Vagina (tissue), 2 donors: Measurements from ENCODE around the gene MAST4. TPM values are rescaled to one million over a fixed set of nuclear protein-coding genes. Genes with fewer than 3 reads are reported as not detected.

Experiments used
- DNase-seq, 2 donors: peaks; one replicate each; pipeline ENCODE4 v3.0.0-alpha.2; 2017; ENCODE audit errors: extremely low spot score in 2 of 2
- H3K27ac ChIP-seq: fragments of 200-600 bp; sonication (generic); one replicate; pipeline ENCODE4 v1.5.1; 2019
- H3K27me3 ChIP-seq: fragments of 200-600 bp; sonication (generic); one replicate; pipeline ENCODE4 v1.5.1; 2019
- H3K36me3 ChIP-seq, 2 donors: fragments of 200-600 bp; sonication (generic); one replicate each; pipeline ENCODE4 v1.5.1; 2017 to 2019
- H3K4me1 ChIP-seq: fragments of 200-600 bp; sonication (generic); one replicate; pipeline ENCODE4 v1.5.1; 2019
- H3K4me3 ChIP-seq, 2 donors: fragments of 200-600 bp; sonication (generic); 1 replicate in 1 of 2; 2 replicates in 1 of 2; pipeline ENCODE4 v1.5.1; 2016 to 2019
- H3K9me3 ChIP-seq: fragments of 200-600 bp; sonication (generic); one replicate; pipeline ENCODE4 v1.5.1; 2019
- CTCF ChIP-seq, 3 experiments: fragments of 450-650 bp in 2 of 3; fragments of 200-600 bp in 1 of 3; sonication (generic) in 1 of 3; IDR thresholded peaks; one replicate each; pipeline ENCODE4 v1.5.1; 2017 to 2019; ENCODE audit warnings: antibody characterized with exemption in 3 of 3, mild to moderate bottlenecking in 2 of 3, moderate library complexity in 2 of 3
- POLR2A ChIP-seq, 2 donors: fragments of 450-650 bp; IDR thresholded peaks; one replicate each; pipeline ENCODE4 v1.6.1; 2017; ENCODE audit warnings: antibody characterized with exemption in 2 of 2, mild to moderate bottlenecking in 2 of 2, moderate library complexity in 2 of 2
- POLR2AphosphoS5 ChIP-seq, 2 donors: sonication (generic); formaldehyde crosslinking; IDR thresholded peaks; one replicate each; pipeline ENCODE4 v1.9.0; 2017; ENCODE audit warnings: antibody characterized with exemption in 2 of 2, mild to moderate bottlenecking in 2 of 2, low read depth in 1 of 2; ENCODE audit not compliant: insufficient read depth in 1 of 2
- intact Hi-C: fragments of 100-400 bp; cut with DNase I; formaldehyde crosslinking; loops from one replicate; pipeline ENCODE4 v1.15.1; 2023
- total RNA-seq: library from RNA; depleted of rRNA; stranded (reverse); fragments of >200 nt; gene quantifications from one replicate; pipeline ENCODE4 v1.2.3, GENCODE V29; 2016

Gene MAST4
- total RNA-seq, 1 donor from 2014 or later = 85.9 TPM

DNA sequence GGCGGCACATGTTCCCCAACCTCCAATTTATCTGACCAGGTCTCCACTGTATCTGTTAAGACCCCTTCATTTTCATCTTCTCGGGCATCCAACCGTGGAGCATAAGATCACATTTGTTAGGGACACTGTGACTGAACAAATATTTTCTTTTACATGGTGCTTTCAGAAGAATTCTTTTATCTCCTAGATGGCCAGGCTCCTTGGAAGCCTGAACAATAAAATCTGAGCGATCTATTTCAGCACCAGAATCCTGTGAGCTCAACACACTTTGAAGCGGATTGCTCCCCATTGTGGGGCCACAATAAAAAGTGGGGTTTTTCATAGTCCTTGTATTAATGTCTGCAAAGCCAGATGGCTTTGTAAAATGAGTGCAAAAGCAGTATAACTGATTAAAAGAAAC lies 326.7 kb downstream of the MAST4 start:
- no peak overlapping the region for H3K4me3 ChIP-seq
- no peaks in the 10 kb centered on the region for H3K4me1 ChIP-seq
- DNase-seq = no peak
- no peak overlapping the region for H3K27ac ChIP-seq
- H3K27me3 ChIP-seq = no peaks in the 10 kb centered on the region
- no peaks in the 10 kb centered on the region for H3K9me3 ChIP-seq
- no peak for TF ChIP-seq CTCF (IDR thresholded peaks at IDR 0.05)
- TF ChIP-seq POLR2A (IDR thresholded peaks at IDR 0.05) = no peak
- TF ChIP-seq POLR2AphosphoS5 (IDR thresholded peaks at IDR 0.05; ENCODE audit: insufficient read depth in 1 of 2, low read depth in 1 of 2) = no peak
- intact Hi-C loops = no loop called here
- no peaks in the 10 kb centered on the region for H3K36me3 ChIP-seq

DNA sequence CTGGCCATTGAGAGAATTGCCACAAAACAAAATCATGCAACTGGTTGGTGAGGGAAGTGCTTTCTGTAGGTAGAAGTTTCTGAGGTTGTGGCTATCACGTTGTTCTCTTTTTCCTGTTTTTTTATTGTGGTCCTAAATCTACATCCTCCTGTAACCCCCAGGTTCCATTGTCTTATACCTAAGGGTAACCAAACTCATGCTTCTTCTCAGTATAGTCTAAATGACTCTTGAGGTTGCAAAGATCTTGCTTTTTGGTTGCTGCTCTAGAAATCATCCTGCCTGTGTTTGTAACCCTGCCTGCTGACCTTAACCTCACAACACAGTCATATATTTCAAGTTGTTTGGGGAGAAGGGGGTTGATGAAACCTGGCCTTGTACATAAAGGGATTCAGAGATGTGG lies 327.3 kb downstream of the MAST4 start:
- intact Hi-C loops = no loop called here
- H3K27me3 ChIP-seq = no peaks in the 10 kb centered on the region
- no peaks in the 10 kb centered on the region for H3K4me1 ChIP-seq
- H3K4me3 ChIP-seq = no peak overlapping the region
- no peaks in the 10 kb centered on the region for H3K9me3 ChIP-seq
- H3K36me3 ChIP-seq = no peaks in the 10 kb centered on the region
- no peak for TF ChIP-seq CTCF (IDR thresholded peaks at IDR 0.05)
- no peak for TF ChIP-seq POLR2A (IDR thresholded peaks at IDR 0.05)
- no peak for TF ChIP-seq POLR2AphosphoS5 (IDR thresholded peaks at IDR 0.05; ENCODE audit: insufficient read depth in 1 of 2, low read depth in 1 of 2)
- no peak overlapping the region for H3K27ac ChIP-seq
- DNase-seq = no peak

DNA sequence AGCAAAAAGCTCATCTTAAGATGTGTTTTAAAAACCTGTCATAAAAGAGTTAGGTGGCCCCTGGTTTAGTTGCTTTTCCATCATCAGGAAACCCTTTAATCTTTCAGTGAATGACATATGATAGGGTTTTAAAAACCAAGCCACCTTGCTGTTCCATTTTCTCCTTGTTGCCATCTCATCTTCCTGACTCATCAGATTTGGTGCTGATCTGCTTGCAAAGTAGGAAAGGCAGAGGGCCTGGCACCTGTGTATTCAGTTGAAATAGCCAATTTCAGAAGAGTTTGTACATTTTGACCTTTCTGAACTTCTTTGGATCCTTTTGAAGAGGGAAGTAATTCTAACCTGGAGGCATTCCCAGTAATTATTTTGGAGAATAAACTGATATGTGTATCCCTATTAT lies 327.7 kb downstream of the MAST4 start:
- Histone ChIP-seq H3K9me3 (no peaks in the 10 kb centered on the region), H3K36me3 (no peaks in the 10 kb centered on the region), H3K4me3 (no peak overlapping the region), H3K27me3 (no peaks in the 10 kb centered on the region), H3K4me1 (no peaks in the 10 kb centered on the region), H3K27ac (no peak overlapping the region)
- no peak for TF ChIP-seq POLR2AphosphoS5 (IDR thresholded peaks at IDR 0.05; ENCODE audit: insufficient read depth in 1 of 2, low read depth in 1 of 2)
- TF ChIP-seq CTCF (IDR thresholded peaks at IDR 0.05) = no peak
- no peak for TF ChIP-seq POLR2A (IDR thresholded peaks at IDR 0.05)
- no peak for DNase-seq
- intact Hi-C loops = no loop called here

DNA sequence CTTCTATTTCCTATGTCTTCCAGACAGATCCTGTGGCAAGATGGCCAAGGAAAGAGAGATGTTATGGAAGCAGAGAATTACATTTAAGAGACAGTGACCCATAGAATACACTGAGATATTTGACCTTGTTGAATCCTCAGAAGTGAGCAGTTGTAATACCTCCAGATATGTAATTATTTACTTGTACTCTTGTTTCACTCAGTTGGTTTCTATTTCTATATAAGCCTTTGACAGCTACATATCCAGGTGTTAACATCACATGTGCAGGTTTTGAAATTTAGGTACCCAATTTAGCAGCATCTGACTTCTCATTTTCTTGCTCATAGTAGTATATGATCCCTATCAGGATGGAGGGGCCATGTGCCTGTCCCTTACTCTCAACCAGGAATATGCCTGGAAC lies 330.9 kb downstream of the MAST4 start:
- H3K4me1 ChIP-seq = no peaks in the 10 kb centered on the region
- H3K27ac ChIP-seq = no peak overlapping the region
- TF ChIP-seq POLR2A (IDR thresholded peaks at IDR 0.05) (no peak), CTCF (IDR thresholded peaks at IDR 0.05) (no peak), POLR2AphosphoS5 (IDR thresholded peaks at IDR 0.05; ENCODE audit: insufficient read depth in 1 of 2, low read depth in 1 of 2) (no peak)
- no peaks in the 10 kb centered on the region for H3K27me3 ChIP-seq
- H3K36me3 ChIP-seq = no peaks in the 10 kb centered on the region
- H3K9me3 ChIP-seq = no peaks in the 10 kb centered on the region
- DNase-seq = no peak
- no peak overlapping the region for H3K4me3 ChIP-seq
- intact Hi-C loops = no loop called here

GRCh38 chr5:66929281-66929680 lies 333.1 kb downstream of the MAST4 start:
- Histone ChIP-seq H3K27ac (no peak overlapping the region), H3K4me1 (no peaks in the 10 kb centered on the region), H3K36me3 (no peaks in the 10 kb centered on the region), H3K4me3 (no peak overlapping the region), H3K27me3 (no peaks in the 10 kb centered on the region), H3K9me3 (no peaks in the 10 kb centered on the region)
- TF ChIP-seq CTCF (IDR thresholded peaks at IDR 0.05) (no peak), POLR2A (IDR thresholded peaks at IDR 0.05) (no peak), POLR2AphosphoS5 (IDR thresholded peaks at IDR 0.05; ENCODE audit: insufficient read depth in 1 of 2, low read depth in 1 of 2) (no peak)
- intact Hi-C loops = no loop called here
- DNase-seq = no peak
